HG02885 (cell line): ENCODE data around the gene MAZ.
"Not testable (repeated sequence)": the region's sequence is repeated elsewhere in the genome, so short reads cannot be mapped to it uniquely, and the experiment has no call there.

Experiments used
- ATAC-seq: cut with Tn5 transposase; IDR thresholded peaks from one replicate; pipeline ENCODE4 v1.9.1; 2021; ENCODE audit warnings: mild to moderate bottlenecking; ENCODE audit not compliant: unreplicated experiment, poor library complexity

MAZ gene

DNA sequence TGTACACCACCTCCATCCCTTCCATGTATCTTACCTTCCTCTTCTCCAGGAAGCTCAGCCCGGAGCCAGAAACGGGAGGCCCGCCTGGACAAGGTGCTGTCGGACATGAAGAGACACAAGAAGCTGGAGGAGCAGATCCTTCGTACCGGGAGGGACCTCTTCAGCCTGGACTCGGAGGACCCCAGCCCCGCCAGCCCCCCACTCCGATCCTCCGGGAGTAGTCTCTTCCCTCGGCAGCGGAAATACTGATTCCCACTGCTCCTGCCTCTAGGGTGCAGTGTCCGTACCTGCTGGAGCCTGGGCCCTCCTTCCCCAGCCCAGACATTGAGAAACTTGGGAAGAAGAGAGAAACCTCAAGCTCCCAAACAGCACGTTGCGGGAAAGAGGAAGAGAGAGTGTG lies 13.2 kb downstream of the MAZ start:
- no peak for ATAC-seq

DNA sequence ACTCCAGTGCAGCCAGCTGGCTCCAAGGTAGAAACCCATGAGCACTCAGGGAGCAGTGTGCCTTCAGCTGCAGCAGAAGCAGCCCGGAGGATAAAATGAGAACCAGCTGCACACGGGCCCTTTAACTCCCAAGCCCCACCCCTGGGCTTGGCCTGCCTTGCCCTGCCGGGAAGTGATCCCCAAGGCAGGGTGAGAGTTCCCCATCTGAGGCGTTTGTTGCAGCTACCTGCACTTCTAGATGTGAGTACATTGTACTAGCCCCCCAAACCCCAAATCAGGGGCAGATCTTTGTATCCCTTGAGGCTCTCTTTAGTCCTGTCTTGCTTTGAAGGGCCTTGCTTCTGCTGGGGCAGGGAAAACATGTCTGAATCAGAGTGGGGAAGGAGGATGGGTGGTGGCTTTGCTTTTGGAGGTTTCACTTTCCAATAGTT lies 14.0 kb downstream of the MAZ start, which contains the start of gene MVP:
TSS of gene MVP (plus strand) at position 192 of the 431 bp plus-strand sequence. CDS start 10,088 bp downstream, outside the sequence.
- no peak for ATAC-seq

DNA sequence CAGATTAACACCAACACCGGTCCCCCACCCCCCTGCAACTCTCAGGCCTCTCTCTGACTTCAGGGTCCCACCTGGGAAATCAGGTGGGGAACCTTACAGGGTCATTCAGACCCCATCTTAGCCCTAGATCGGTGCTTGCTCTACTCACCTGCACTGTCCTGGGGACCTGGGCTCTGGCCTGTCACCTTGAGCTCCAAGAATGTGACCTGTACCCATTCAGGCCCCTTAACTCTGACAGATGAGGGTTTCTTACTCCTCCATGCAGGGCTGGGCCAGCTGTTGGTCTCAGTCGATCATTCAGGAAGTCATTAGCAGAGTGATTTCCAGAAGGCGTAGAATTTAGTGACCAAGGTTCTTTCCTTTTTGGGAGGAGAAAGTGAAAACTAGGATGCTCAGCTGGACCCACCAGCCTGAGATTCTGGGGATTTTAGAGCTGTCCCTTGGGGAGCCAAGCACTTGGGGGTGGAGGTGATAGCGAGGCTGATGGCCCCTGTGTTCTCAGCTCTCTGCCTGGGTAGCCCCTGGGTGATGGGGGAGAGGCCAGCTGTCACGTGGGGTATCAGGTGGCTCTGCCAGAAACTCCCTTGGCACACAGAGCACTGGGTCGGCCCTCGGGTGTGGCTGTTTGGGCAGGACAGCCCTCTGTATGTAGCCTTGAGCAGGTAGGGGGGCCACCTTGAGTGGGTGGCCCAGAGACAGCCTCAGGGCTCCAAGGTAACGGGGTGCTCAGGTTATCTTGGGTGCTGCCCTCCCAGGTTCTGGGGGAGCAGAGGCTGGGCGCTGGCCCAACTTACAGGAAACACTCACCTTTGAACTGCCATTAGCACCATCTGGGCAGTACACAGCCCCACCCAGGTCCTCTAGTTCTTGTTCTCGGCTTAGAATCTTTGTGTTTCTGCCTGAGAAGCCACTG lies 14.7 kb downstream of the MAZ start:
- ATAC-seq = peak; percentile 37

DNA sequence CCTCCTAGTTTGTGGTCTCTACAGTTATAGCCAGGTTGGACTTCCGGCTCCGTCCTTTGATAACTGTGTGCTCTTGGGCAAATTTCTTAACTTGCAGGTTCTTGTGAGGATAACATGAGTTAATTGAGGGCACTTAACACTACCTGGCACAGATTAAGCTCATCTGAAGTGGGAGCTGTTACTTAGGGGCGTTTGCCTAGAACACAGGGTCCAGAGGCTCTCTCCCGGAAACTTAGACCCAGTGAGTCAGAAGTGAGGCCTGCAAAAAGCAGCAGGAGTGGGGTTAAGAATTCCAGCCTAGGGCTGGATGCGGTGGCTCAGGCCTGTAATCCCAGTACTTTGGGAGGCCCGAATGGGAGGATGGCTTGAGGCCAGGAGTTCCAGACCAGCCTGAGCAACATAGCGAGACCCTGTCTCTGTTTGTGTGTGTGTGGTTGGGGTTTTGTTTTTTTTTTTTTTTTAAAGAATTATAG lies 15.3 kb downstream of the MAZ start:
- ATAC-seq = no peak

DNA sequence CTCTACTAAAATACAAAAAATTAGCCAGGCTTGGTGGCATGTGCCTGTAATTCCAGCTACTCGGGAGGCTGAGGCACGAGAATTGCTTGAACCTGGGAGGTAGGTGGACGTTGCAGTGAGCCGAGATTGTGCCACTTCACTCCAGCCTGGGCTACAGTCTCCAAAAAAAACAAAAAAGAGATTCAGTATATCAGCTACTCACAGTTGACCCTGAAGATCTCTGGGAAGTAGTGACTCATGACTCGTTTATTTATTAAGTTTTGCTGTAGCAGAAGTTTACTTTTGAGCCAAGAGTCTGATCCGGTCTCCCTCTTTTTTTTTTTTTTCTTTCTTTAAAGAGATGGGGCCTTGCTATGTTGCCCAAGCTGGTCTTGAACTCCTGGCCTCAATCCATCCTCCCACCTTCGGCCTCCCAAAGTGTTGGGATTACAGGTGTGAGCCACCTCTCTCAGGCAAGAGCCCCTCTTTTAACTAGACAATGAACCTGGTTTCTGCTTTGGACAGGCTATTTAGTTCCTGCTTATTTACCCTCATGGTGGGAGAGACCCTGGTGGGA lies 18.3 kb downstream of the MAZ start:
- ATAC-seq = no peak

DNA sequence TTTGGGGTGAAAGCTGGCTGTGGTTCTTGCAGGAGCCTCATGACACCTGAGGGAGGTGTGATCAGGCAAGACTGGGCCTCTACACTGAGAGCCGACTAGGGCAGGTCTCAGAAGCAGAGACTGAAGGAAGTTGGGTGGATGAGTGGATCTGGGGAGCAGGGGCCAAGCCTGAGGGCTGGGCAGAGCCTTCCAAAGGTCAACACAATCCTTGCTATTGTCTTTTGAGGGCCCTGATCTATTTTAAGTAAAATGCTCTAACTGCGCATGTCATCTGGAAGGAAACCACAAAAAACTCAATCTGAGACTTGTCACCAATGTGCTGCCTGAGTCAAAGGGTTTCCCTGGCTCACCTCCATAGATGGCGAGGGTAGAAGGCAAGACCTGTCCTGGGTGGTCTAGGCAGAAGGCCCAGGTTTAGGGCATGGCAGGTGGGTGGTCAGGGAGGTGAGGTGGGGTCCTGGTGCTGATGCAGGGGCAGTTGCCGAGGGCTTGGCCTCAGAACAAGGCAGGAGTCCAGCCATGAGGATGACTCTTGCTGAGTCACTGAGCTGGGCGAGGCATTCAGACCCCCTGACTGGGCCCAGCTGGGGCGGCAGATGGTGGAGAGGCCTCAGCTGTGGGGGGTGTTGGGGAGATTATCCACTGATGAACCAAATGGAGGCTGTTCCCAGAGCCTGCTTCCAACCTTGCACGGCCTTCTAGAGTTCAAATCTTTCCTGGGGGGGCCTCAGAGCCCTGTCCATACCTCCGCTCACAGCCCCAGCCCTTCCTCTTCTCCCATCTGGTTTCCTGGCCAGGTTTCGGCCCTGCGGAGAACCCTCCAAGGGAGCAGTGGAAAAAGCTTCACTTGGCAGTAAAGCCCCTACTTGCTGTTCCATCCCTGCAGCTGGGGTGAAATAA lies 19.1 kb downstream of the MAZ start:
- ATAC-seq = no peak

DNA sequence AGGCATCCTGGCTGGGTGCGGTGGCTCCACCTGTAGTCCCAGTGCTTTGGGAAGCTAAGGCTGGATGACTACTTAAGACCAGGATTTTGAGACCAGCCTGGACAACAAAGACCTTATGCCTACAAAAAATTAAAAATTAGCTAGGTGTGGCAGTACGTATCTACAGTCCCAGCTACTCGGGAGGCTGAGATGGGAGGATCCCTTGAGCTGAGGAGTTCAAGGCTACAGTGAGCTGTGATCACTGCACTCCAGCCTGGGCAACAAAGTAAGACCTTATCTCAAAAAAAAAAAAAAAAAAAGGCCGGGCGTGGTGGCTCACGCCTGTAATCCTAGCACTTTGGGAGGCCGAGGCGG lies 20.0 kb downstream of the MAZ start:
- ATAC-seq = no peak

DNA sequence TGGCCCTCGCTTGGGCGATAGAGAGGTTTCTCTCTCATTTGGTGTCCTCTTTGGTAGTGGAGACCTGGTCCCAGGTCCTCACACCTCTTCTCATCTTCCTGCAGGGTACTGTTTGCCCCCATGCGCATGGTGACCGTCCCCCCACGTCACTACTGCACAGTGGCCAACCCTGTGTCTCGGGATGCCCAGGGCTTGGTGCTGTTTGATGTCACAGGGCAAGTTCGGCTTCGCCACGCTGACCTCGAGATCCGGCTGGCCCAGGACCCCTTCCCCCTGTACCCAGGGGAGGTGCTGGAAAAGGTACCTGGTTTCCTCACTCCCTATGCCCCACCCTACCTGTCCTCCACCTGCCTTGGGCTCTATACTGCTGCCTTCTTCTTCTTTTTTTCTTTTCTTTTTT lies 24.4 kb downstream of the MAZ start:
- no peak for ATAC-seq

DNA sequence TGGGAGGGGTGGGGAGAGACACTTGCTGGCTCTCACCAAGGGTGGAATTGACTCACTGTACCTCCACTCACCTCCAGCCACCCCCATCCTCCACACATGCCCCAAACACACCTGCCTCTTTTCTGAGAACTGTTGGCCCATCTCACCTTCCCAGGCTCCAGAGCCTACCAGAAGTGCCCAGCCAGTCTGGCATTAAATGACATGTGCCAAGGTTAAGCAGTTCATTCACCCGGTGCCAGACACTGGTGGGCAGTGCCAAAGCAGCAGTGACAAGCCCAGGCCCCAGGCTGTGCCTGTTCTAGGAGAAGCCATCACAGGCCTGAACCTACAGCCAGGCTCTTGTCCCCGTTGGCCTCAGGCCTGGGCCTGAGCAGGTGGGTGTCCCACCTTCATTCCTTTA lies 25.2 kb downstream of the MAZ start:
- ATAC-seq = no peak

DNA sequence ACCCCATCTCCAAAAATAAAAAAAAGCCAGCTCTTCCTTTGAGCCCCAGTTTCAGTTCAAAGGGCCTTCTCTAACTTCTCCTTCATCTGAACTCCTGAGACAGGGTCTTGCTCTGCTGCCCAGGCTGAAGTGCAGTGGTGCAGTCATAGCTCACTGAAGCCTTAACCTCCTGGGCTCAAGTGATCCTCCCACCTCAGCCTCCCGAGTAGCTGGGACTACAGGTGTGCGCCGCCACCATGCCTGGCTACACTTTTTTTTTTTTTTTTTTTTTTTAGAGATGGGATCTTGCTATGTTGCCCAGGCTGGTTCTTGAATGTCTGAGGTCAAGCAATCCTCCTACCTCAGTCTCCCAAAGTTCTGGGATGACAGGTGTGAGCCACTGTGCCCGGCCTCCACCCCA lies 26.9 kb downstream of the MAZ start:
- ATAC-seq = not testable (repeated sequence)

DNA sequence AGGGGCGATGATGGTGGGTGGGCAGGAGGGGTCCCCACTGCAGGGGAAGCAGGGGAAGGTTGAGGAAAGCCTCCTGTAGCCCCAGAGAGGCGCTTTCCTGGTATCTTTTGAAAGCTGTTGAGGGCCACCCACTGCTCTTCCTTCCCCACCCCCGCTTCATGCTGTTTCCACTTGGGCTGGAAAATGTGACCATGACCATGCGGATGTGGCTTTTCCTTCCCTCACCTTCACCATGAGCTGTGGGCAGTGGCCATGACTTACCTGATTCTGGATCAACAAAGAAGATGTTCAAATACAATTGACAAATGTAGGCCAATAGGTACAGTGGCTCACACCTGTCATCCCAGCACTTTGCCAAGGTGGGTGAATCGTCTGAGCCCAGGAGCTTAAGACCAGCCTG lies 27.8 kb downstream of the MAZ start:
- no peak for ATAC-seq

DNA sequence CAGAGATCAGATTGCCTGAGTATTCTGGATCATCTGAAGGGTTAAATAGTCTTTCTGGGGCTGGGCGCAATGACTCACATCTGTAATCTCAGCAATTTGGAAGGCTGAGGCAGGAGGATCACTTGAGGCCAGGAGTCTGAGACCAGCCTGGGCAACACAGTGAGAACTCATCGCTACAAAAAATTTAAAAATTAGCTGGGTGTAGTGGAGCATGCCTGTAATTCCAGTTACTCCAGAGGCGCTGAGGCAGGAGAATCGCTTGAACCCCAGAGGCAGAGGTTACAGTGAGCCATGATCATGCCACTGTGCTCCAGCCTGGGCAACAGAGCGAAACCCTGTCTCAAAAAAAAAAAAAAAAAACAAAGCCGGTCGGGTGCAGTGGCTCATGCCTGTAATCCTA lies 29.6 kb downstream of the MAZ start:
- no peak for ATAC-seq

DNA sequence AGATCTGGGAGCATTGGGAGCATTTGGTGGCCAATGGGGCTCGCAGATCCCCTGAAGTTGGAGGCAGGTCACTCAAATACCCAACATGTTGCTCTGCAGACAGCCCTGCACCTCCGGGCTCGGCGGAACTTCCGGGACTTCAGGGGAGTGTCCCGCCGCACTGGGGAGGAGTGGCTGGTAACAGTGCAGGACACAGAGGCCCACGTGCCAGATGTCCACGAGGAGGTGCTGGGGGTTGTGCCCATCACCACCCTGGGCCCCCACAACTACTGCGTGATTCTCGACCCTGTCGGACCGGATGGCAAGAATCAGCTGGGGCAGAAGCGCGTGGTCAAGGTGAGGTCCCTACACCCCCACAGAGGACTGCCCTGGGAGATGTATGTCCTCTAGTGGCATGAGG lies 30.3 kb downstream of the MAZ start:
- ATAC-seq = no peak

DNA sequence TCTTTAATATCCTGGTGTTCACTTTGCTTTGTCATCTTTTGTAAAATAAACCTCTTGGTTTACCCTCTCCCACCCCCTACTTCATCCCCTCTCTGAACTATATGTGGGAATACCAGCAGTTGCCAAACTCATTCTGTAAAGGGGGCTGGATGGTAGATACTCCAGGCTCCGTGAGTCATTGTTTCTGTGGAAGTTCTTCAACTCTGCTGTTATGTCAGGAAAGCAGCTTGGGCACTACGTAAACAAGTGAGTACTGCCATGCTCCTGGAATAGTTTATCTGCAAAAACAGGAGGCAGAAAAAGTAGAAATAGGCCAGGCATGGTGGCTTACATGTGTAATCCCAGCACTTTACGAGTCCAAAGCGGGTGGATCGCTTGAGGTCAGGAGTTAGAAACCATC lies 31.5 kb downstream of the MAZ start:
- ATAC-seq = no peak

DNA sequence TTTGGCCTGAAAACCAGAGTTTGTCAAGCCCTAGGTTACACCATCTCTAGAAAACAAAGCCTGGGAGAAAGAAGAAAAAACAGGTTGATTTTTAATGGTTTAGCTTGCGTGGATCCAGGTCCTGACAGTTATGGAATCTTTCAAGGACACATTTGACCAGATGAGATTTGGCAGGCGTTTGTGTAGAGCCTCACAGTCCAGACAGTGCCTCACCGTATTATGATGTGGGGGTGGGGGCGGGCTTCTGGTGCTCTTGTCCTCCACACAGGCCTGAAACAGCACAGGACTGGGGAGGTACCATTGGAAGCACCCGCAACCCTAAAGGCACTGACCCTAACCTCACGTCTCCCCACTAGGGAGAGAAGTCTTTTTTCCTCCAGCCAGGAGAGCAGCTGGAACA lies 33.5 kb downstream of the MAZ start:
- no peak for ATAC-seq

DNA sequence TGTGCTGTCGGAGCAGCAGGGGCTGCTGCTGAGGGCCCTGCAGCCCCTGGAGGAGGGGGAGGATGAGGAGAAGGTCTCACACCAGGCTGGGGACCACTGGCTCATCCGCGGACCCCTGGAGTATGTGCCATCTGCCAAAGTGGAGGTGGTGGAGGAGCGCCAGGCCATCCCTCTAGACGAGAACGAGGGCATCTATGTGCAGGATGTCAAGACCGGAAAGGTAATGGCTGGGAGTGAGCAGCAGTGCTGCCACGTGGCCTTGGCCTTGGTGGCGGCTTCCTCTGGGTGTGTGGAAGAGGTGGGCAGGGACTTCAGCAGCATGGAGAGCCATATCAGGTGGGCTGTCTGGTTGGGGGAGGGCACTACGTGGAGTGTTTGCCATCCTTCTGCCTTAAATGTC lies 33.9 kb downstream of the MAZ start:
- ATAC-seq = no peak

DNA sequence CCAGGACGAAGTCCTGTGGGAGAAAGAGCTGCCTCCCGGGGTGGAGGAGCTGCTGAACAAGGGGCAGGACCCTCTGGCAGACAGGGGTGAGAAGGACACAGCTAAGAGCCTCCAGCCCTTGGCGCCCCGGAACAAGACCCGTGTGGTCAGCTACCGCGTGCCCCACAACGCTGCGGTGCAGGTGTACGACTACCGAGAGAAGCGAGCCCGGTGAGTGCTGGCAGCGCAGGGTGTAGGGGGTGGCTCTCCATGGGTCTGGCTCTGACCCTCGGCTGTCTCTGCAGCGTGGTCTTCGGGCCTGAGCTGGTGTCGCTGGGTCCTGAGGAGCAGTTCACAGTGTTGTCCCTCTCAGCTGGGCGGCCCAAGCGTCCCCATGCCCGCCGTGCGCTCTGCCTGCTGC lies 35.3 kb downstream of the MAZ start:
- ATAC-seq = no peak

DNA sequence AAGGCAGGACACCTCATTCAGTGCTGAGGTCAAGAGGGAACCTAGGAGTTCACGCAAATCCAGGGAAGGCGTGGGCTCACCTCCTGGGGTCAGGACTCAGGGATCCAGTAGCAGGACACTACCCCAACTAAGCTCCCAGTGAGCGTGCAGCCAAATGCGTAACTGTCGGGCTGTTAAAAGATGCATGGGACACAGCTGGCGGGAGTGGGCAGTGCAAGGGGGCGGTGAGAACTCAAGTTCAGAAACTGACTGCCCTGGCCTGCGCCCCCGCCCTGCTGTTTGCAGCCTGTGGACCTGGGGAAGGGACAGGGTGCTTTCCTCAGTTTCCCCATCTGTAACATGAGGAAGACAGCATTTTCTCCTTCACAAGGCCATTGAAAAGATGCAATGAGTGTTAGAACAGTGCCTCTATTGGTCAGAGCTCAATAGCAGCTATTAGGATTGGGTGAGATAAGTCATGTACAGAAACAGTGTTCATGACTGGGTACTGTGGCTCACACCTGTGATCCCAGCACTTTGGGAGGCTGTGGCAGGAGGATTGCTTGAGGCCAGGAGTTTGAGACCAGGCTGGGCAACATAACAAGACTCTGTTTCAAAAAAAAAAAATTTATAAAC lies 36.5 kb downstream of the MAZ start:
- ATAC-seq = no peak

DNA sequence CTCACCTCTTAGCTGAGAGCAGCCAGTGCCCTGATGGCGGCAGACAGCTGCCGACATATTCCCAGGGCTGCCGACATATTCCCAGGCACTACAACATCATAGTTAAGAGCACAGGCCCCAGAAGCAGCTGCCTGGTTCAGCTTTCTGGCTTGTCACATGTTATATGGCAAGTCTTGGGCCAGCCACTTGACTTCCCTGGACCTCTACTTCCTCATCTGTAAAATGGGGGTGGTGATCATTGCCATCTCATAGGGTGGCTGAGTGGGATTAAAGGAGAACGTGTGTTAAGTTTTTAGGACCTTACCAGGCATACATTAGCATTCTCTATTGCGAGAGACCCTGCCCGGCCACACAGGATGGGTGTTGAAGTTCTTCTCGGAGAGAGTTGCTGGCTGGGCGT lies 37.6 kb downstream of the MAZ start:
- ATAC-seq = no peak

DNA sequence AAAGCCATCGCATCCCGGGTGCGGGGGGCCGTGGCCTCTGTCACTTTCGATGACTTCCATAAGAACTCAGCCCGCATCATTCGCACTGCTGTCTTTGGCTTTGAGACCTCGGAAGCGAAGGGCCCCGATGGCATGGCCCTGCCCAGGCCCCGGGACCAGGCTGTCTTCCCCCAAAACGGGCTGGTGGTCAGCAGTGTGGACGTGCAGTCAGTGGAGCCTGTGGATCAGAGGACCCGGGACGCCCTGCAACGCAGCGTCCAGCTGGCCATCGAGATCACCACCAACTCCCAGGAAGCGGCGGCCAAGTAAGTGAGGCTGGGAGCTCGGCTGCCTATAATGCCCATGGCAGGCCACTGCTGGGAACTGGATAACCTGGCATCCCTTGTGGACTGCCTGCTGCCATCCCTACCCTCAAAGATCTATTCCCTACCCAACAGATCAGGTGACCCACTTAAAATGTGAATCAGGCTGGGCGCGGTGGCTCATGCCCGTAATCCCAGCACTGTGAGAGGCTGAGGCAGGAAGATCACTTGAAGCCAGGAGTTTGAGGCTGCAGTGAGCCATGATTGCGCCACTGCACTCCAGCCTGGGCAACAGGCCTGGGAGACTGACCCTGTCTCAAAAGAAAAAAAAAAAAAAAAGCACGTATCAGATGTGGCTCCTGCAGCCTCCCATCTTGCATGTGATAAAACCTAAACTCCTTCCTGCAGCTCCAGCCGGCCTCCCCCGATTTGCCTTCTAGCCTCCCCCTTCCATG lies 38.4 kb downstream of the MAZ start:
- ATAC-seq = no peak
